CD14-positive monocyte (primary cell): ENCODE data around the gene PCP4. TPM values are rescaled to one million over a fixed set of nuclear protein-coding genes. Genes with fewer than 3 reads are reported as not detected.

Source experiments
- DNase-seq, 3 donors: peaks; one replicate each; pipeline ENCODE4 v3.0.0-alpha.2; 2011 to 2022
- H2AFZ ChIP-seq: 2 replicates; pipeline ENCODE4 v1.6.0; 2012; ENCODE audit warnings: mild to moderate bottlenecking, low read depth, low read length, inconsistent platforms; ENCODE audit not compliant: insufficient read depth, poor library complexity, severe bottlenecking
- H3K27ac ChIP-seq, 2 donors: 1 replicate in 1 of 2; 2 replicates in 1 of 2; pipeline ENCODE4 v1.5.1; 2012 to 2013; ENCODE audit warnings: low read length in 2 of 2, control low read depth in 1 of 2, inconsistent platforms in 1 of 2, low read depth in 1 of 2, mild to moderate bottlenecking in 1 of 2
- H3K27me3 ChIP-seq, 2 donors: one replicate each; pipeline versions ENCODE4 v1.6.0 to v1.6.1; 2011 to 2013; ENCODE audit warnings: low read length in 2 of 2; ENCODE audit not compliant: control insufficient read depth in 2 of 2, insufficient read depth in 2 of 2
- H3K36me3 ChIP-seq, 2 donors: replicated peaks in 1 of 2; 1 replicate in 1 of 2; 2 replicates in 1 of 2; pipeline versions ENCODE4 v1.5.1 to v1.6.1; 2012 to 2013; ENCODE audit warnings: low read length in 2 of 2, control low read depth in 1 of 2, inconsistent platforms in 1 of 2, mild to moderate bottlenecking in 1 of 2; ENCODE audit not compliant: insufficient read depth in 2 of 2, control insufficient read depth in 1 of 2
- H3K4me1 ChIP-seq, 2 donors: 1 replicate in 1 of 2; 2 replicates in 1 of 2; pipeline versions ENCODE4 v1.5.1 to v1.6.1; 2012 to 2013; ENCODE audit warnings: low read length in 2 of 2, control low read depth in 1 of 2, inconsistent platforms in 1 of 2, mild to moderate bottlenecking in 1 of 2, moderate library complexity in 1 of 2; ENCODE audit not compliant: insufficient read depth in 2 of 2, control insufficient read depth in 1 of 2
- H3K4me2 ChIP-seq: replicated peaks from 2 replicates; pipeline ENCODE3; 2012; ENCODE audit warnings: low read length, moderate library complexity, mild to moderate bottlenecking; ENCODE audit not compliant: poor library complexity, severe bottlenecking; ENCODE audit errors: extremely low read depth
- H3K4me3 ChIP-seq, 3 experiments: fragments of 200-600 bp in 1 of 3; sonication (generic) in 1 of 3; replicated peaks in 1 of 3; 1 replicate in 2 of 3; 2 replicates in 1 of 3; pipeline ENCODE4 v1.5.1; 2011 to 2013; ENCODE audit warnings: low read length in 3 of 3, mild to moderate bottlenecking in 3 of 3, control low read depth in 2 of 3, low read depth in 2 of 3, inconsistent platforms in 1 of 3, moderate library complexity in 1 of 3
- H3K79me2 ChIP-seq: 2 replicates; pipeline ENCODE4 v1.6.0; 2012; ENCODE audit warnings: mild to moderate bottlenecking, control low read depth, inconsistent platforms, low read length, moderate library complexity; ENCODE audit not compliant: insufficient read depth
- H3K9ac ChIP-seq: 2 replicates; pipeline ENCODE4 v1.6.0; 2017; ENCODE audit warnings: low read length, mild to moderate bottlenecking; ENCODE audit not compliant: insufficient read depth, poor library complexity, severe bottlenecking
- H3K9me3 ChIP-seq, 2 donors: replicated peaks in 1 of 2; 1 replicate in 1 of 2; 2 replicates in 1 of 2; pipeline versions ENCODE4 v1.5.1 to v1.6.1; 2012 to 2013; ENCODE audit warnings: low read length in 2 of 2, control low read depth in 1 of 2; ENCODE audit not compliant: control insufficient read depth in 1 of 2, insufficient read depth in 1 of 2
- H4K20me1 ChIP-seq: 2 replicates; pipeline ENCODE4 v1.6.0; 2012; ENCODE audit warnings: mild to moderate bottlenecking, low read length, control low read depth, moderate library complexity; ENCODE audit not compliant: insufficient read depth
- H3K27ac Mint-ChIP-seq, 7 donors: one replicate each; pipeline ENCODE4 v1.8.0; 2020; ENCODE audit warnings: mild to moderate bottlenecking in 7 of 7, mixed read lengths in 7 of 7, moderate library complexity in 6 of 7, inconsistent platforms in 2 of 7
- H3K27me3 Mint-ChIP-seq, 3 donors: one replicate each; pipeline ENCODE4 v1.8.0; 2021 to 2022; ENCODE audit warnings: low read depth in 3 of 3, mild to moderate bottlenecking in 3 of 3, mixed read lengths in 3 of 3, moderate library complexity in 3 of 3, inconsistent platforms in 1 of 3
- H3K36me3 Mint-ChIP-seq, 2 donors: one replicate each; pipeline ENCODE4 v1.8.0; 2020; ENCODE audit warnings: mixed read lengths in 2 of 2, inconsistent platforms in 1 of 2, mild to moderate bottlenecking in 1 of 2
- H3K4me1 Mint-ChIP-seq: one replicate; pipeline ENCODE4 v1.8.0; 2020; ENCODE audit warnings: mild to moderate bottlenecking, mixed read lengths
- H3K4me3 Mint-ChIP-seq, 2 donors: one replicate each; pipeline ENCODE4 v1.8.0; 2020; ENCODE audit warnings: mild to moderate bottlenecking in 2 of 2, mixed read lengths in 2 of 2, moderate library complexity in 1 of 2
- H3K9me3 Mint-ChIP-seq, 7 donors: one replicate each; pipeline ENCODE4 v1.8.0; 2020 to 2022; ENCODE audit warnings: mixed read lengths in 7 of 7, mild to moderate bottlenecking in 6 of 7, moderate library complexity in 6 of 7, inconsistent platforms in 2 of 7
- WGBS: methylation state at CpG from one replicate; pipeline ENCODE4 v1.1.5; 2013; ENCODE audit warnings: missing lambda C conversion rate; ENCODE audit not compliant: insufficient coverage; 5-methylcytosine and 5-hydroxymethylcytosine counted together
- intact Hi-C, 2 donors: fragments of 100-400 bp; cut with micrococcal nuclease; formaldehyde crosslinking; loops; one replicate each; pipeline versions ENCODE4 v1.15.0 to v1.15.1; 2023
- polyA plus RNA-seq, 3 donors: library from polyadenylated mRNA; depleted of rRNA in 1 of 3; unstranded in 2 of 3; stranded (reverse) in 1 of 3; fragments of 300-500 nt in 2 of 3; fragments of >200 nt in 1 of 3; fragmentation: Illumina TruSeq in 2 of 3; gene quantifications; 1 replicate in 2 of 3; 2 replicates in 1 of 3; pipeline ENCODE4 v1.2.3, GENCODE V29; 2012 to 2021
- TF ChIP-seq, protein P1 (sequence below): fragments of 200-600 bp; IDR thresholded peaks from one replicate; pipeline ENCODE4 v1.8.0; 2022; ENCODE audit warnings: antibody characterized with exemption, mild to moderate bottlenecking

PCP4 gene
- polyA plus RNA-seq, 3 donors = not detected

- no peak overlapping the region for H3K4me3 Mint-ChIP-seq
- H3K79me2 ChIP-seq = no peaks in the 10 kb centered on the region
Measured at GRCh38 chr21:39946199-39946598, 79.0 kb downstream of the PCP4 start.

GRCh38 chr21:39947031-39947430, 79.8 kb downstream of the PCP4 start:
- H3K27ac Mint-ChIP-seq = no peak overlapping the region
- no peak overlapping the region for H3K4me3 Mint-ChIP-seq
- WGBS = 92% methylated on average over 1 of the region's 1 CpG
- H3K27me3 Mint-ChIP-seq = peaks cover 1 to 7% (median 3%) of the 10 kb centered on the region in 3 donors
- Histone ChIP-seq H3K36me3 (no peaks in the 10 kb centered on the region), H3K27me3 (no peaks in the 10 kb centered on the region), H3K4me3 (no peak overlapping the region), H2AFZ (no peak overlapping the region), H3K27ac (no peak overlapping the region), H4K20me1 (no peaks in the 10 kb centered on the region), H3K79me2 (no peaks in the 10 kb centered on the region), H3K4me2 (no peak overlapping the region), H3K9ac (no peak overlapping the region), H3K9me3 (peaks cover 0 to 3% of the 10 kb centered on the region in 2 donors), H3K4me1 (no peaks in the 10 kb centered on the region)
- no peaks in the 10 kb centered on the region for H3K36me3 Mint-ChIP-seq
- H3K9me3 Mint-ChIP-seq = peaks cover 0 to 11% (median 7%) of the 10 kb centered on the region in 7 donors
- intact Hi-C loops = no loop called here
- DNase-seq = no peak
- H3K4me1 Mint-ChIP-seq = no peaks in the 10 kb centered on the region
- TF ChIP-seq, protein P1, sequence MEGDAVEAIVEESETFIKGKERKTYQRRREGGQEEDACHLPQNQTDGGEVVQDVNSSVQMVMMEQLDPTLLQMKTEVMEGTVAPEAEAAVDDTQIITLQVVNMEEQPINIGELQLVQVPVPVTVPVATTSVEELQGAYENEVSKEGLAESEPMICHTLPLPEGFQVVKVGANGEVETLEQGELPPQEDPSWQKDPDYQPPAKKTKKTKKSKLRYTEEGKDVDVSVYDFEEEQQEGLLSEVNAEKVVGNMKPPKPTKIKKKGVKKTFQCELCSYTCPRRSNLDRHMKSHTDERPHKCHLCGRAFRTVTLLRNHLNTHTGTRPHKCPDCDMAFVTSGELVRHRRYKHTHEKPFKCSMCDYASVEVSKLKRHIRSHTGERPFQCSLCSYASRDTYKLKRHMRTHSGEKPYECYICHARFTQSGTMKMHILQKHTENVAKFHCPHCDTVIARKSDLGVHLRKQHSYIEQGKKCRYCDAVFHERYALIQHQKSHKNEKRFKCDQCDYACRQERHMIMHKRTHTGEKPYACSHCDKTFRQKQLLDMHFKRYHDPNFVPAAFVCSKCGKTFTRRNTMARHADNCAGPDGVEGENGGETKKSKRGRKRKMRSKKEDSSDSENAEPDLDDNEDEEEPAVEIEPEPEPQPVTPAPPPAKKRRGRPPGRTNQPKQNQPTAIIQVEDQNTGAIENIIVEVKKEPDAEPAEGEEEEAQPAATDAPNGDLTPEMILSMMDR = no peak

More at GRCh38 chr21:39946199-39946598, 79.0 kb downstream of the PCP4 start:
- TF ChIP-seq, protein P1 = no peak
- H3K4me3 ChIP-seq = no peak overlapping the region
- Mint-ChIP-seq H3K36me3 (no peaks in the 10 kb centered on the region), H3K9me3 (peaks cover 0 to 9% (median 7%) of the 10 kb centered on the region in 7 donors), H3K27ac (no peak overlapping the region), H3K27me3 (peaks cover 1 to 3% (median 3%) of the 10 kb centered on the region in 3 donors), H3K4me1 (no peaks in the 10 kb centered on the region)
- intact Hi-C loops = no loop called here
- H3K4me2 ChIP-seq = no peak overlapping the region
- no peaks in the 10 kb centered on the region for H3K36me3 ChIP-seq
- H3K9me3 ChIP-seq = peaks cover 0 to 3% of the 10 kb centered on the region in 2 donors
- H3K27ac ChIP-seq = no peak overlapping the region
- no peak overlapping the region for H2AFZ ChIP-seq
- no peaks in the 10 kb centered on the region for H3K27me3 ChIP-seq
- H3K9ac ChIP-seq = no peak overlapping the region
- H3K4me1 ChIP-seq = no peaks in the 10 kb centered on the region
- 100% methylated on average over 1 of the region's 2 CpGs for WGBS
- DNase-seq = no peak
- H4K20me1 ChIP-seq = no peaks in the 10 kb centered on the region
